DMS79 treated with DMSO at 0.1 percent for 48 hours (cell line): Measurements from ENCODE around the gene ZNF25.
"Not testable (repeated sequence)": the region's sequence is repeated elsewhere in the genome, so short reads cannot be mapped to it uniquely, and the experiment has no call there.

Experiments
- DNase-seq: peaks from one replicate; lab custom pipeline; 2025; lab: John Stamatoyannopoulos, UW

Gene ZNF25

DNA sequence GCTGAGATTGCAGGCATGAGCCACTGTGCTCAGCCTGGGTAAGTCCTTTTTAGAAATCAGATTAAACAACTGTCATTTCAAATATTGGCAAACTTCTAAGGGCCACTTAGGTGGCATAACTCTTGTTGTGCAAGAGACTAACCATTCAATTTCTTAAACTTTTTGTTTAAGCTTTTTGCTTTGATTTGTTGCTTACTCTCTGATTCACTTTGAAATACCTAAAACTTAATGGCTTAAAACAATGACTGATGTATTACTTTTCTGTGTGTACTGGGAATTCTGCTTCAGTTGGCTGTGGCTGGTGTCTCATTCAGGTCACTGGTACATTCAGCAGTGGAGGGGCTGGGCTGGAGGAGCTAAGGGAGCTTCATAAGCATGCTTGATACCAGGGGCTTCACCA lies 28.9 kb downstream of the ZNF25 start:
- no peak for DNase-seq

DNA sequence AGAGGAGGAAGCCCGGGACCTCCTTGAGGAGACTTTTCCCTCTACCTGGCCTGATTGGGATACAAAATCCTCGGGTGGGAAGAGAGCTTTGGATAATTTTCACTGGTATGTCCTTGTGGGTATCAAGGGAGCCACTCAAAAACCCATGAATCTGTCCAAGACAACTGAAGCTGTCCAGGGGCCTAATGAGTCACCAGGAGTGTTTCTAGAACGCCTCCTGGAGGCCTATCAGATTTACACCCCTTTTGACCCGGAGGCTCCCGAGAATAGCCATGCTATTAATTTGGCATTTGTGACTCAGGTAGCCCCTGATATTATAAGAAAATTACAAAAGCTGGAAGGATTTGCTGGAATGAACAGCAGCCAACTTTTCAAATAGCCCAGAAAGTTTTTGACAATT lies 38.6 kb downstream of the ZNF25 start:
- DNase-seq: no peak

GRCh38 chr10:37934791-37935190 lies 41.7 kb downstream of the ZNF25 start:
- no peak for DNase-seq

- no peak for DNase-seq
These were observed 46.0 kb downstream of the ZNF25 start for GRCh38 chr10:37930423-37930822.

- not testable (repeated sequence) for DNase-seq
These were observed 68.3 kb downstream of the ZNF25 start for GRCh38 chr10:37908165-37908564.

GRCh38 chr10:37906382-37906781 lies 70.1 kb downstream of the ZNF25 start:
- DNase-seq: no peak
